ENCODE data around the gene RHEB.

Gene RHEB

GRCh38 chr7:151468217-151469018 lies 51.3 kb downstream of the RHEB start:
- no peak for DNase-seq

GRCh38 chr7:151465169-151465568 lies 54.5 kb downstream of the RHEB start:
- no peak for DNase-seq

GRCh38 chr7:151462306-151462779 lies 57.4 kb downstream of the RHEB start:
- DNase-seq = no peak

GRCh38 chr7:151461942-151462230 lies 57.8 kb downstream of the RHEB start:
- DNase-seq = no peak

GRCh38 chr7:151461096-151461941 lies 58.4 kb downstream of the RHEB start:
- DNase-seq = no peak

GRCh38 chr7:151460474-151460855 lies 59.2 kb downstream of the RHEB start:
- no peak for DNase-seq

GRCh38 chr7:151459726-151460473 lies 59.8 kb downstream of the RHEB start:
- no peak for DNase-seq

GRCh38 chr7:151457534-151457933 lies 62.2 kb downstream of the RHEB start:
- no peak for DNase-seq

- DNase-seq = no peak
Observed at GRCh38 chr7:151456782-151457181, 62.9 kb downstream of the RHEB start.

- DNase-seq = no peak
Observed at GRCh38 chr7:151456276-151456675, 63.4 kb downstream of the RHEB start.

- DNase-seq = no peak
Observed at GRCh38 chr7:151455690-151456089, 64.0 kb downstream of the RHEB start.

GRCh38 chr7:151454932-151455530 lies 64.7 kb downstream of the RHEB start:
- DNase-seq = no peak

- no peak for DNase-seq
Observed at GRCh38 chr7:151454305-151454704, 65.4 kb downstream of the RHEB start.

GRCh38 chr7:151453326-151453791 lies 66.3 kb downstream of the RHEB start:
- DNase-seq = no peak

- no peak for DNase-seq
Observed at GRCh38 chr7:151452680-151453325, 66.9 kb downstream of the RHEB start.

GRCh38 chr7:151451626-151452571 lies 67.8 kb downstream of the RHEB start:
- DNase-seq = no peak

- DNase-seq = no peak
Observed at GRCh38 chr7:151451156-151451555, 68.5 kb downstream of the RHEB start.

GRCh38 chr7:151449990-151450389 lies 69.7 kb downstream of the RHEB start:
- DNase-seq = no peak

- DNase-seq = peak; percentile 78
Observed at GRCh38 chr7:151448261-151449252, 71.1 kb downstream of the RHEB start.

- no peak for DNase-seq
Observed at GRCh38 chr7:151447901-151448260, 71.8 kb downstream of the RHEB start.

Data from activated CD4-positive, alpha-beta T cell treated with anti-CD3 and anti-CD28 coated beads, Interleukin-2, amount 50 U/mL, for 1 hour (primary cell).